ENCODE data around the gene RINL. TPM values are rescaled to one million over a fixed set of nuclear protein-coding genes. Genes with fewer than 3 reads are reported as not detected.

Gene RINL
- total and polyA plus RNA-seq, 12 donors = 1.6 to 14.5 (median 3.1) TPM

- 91 to 93% methylated on average over 35 of the region's 35 CpGs for WGBS, 2 donors
- H3K4me1 ChIP-seq = peaks cover 0 to 20% (median 12%) of the 10 kb centered on the region in 9 donors
- peaks cover 0 to 56% (median 20%) of the 10 kb centered on the region in 9 donors for H3K36me3 ChIP-seq
- no peak overlapping the region for H3K27ac ChIP-seq
- no peak overlapping the region for H3K4me3 ChIP-seq
- no peak for DNase-seq
- H3K27me3 ChIP-seq = no peaks in the 10 kb centered on the region
- intact Hi-C loops (cut with DNase I) = no loop called here
- H3K9me3 ChIP-seq = peaks cover 0 to 5% (median 0%) of the 10 kb centered on the region in 11 donors
- TF ChIP-seq, protein P1, sequence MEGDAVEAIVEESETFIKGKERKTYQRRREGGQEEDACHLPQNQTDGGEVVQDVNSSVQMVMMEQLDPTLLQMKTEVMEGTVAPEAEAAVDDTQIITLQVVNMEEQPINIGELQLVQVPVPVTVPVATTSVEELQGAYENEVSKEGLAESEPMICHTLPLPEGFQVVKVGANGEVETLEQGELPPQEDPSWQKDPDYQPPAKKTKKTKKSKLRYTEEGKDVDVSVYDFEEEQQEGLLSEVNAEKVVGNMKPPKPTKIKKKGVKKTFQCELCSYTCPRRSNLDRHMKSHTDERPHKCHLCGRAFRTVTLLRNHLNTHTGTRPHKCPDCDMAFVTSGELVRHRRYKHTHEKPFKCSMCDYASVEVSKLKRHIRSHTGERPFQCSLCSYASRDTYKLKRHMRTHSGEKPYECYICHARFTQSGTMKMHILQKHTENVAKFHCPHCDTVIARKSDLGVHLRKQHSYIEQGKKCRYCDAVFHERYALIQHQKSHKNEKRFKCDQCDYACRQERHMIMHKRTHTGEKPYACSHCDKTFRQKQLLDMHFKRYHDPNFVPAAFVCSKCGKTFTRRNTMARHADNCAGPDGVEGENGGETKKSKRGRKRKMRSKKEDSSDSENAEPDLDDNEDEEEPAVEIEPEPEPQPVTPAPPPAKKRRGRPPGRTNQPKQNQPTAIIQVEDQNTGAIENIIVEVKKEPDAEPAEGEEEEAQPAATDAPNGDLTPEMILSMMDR (IDR thresholded peaks at IDR 0.05) = no peak
- peak in 1 of 8 donors; percentile 32 for ATAC-seq
Measured at GRCh38 chr19:38904581-38905539, 26.8 kb upstream of the RINL start.

- 95% methylated on average over 1 of the region's 1 CpG for WGBS, 2 donors
- DNase-seq (no peak), ATAC-seq (no peak)
- peaks cover 0 to 5% (median 0%) of the 10 kb centered on the region in 11 donors for H3K9me3 ChIP-seq
- H3K4me1 ChIP-seq = peaks cover 4 to 35% (median 30%) of the 10 kb centered on the region in 9 donors
- H3K4me3 ChIP-seq = no peak overlapping the region
- peaks cover 0 to 28% (median 13%) of the 10 kb centered on the region in 9 donors for H3K36me3 ChIP-seq
- TF ChIP-seq, protein P1 (IDR thresholded peaks at IDR 0.05) = no peak
- H3K27ac ChIP-seq = no peak overlapping the region
- no peaks in the 10 kb centered on the region for H3K27me3 ChIP-seq
- intact Hi-C loops (cut with DNase I) = no loop called here
Measured at GRCh38 chr19:38901683-38902082, 23.6 kb upstream of the RINL start.

DNA sequence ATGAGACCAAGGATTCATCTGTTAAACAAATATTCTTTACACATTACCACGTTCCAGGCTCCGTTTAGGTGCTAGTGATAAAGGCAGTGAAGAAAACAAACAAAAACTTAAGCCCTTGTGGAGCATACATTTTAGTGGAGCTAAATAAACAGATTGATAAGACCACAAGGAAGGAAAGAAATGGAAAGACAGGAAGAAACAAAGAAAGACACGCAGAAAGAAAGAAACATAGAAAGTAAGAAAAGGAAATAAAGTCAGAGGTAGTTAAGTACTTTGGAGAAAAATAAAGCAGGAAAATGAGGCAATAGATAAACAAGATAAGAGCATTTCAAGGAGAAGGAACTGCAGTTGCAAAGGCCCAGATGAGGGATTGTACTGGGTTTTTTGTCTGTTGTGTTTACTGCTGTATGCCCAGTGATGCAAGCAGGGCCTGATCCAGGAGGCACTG is 22.7 kb upstream of the RINL start:
- H3K9me3 ChIP-seq = peaks cover 0 to 5% (median 0%) of the 10 kb centered on the region in 11 donors
- peaks cover 4 to 35% (median 30%) of the 10 kb centered on the region in 9 donors for H3K4me1 ChIP-seq
- peak overlapping the region in 9 of 10 donors; percentile 69 to 90 (median 83) for H3K4me3 ChIP-seq
- WGBS, 2 donors = 23 to 30% methylated on average over 3 of the region's 3 CpGs
- peaks cover 0 to 20% (median 9%) of the 10 kb centered on the region in 9 donors for H3K36me3 ChIP-seq
- TF ChIP-seq, protein P1 (IDR thresholded peaks at IDR 0.05) = no peak
- H3K27me3 ChIP-seq = no peaks in the 10 kb centered on the region
- no peak for DNase-seq
- no peak for ATAC-seq
- peak overlapping the region in 8 of 10 donors; percentile 78 to 93 (median 90) for H3K27ac ChIP-seq
- intact Hi-C loops (cut with DNase I) = no loop called here

- no peak for ATAC-seq
- peak overlapping the region; percentile 64 to 90 (median 80) for H3K4me3 ChIP-seq
- no peaks in the 10 kb centered on the region for H3K27me3 ChIP-seq
- H3K36me3 ChIP-seq = peaks cover 0 to 18% (median 3%) of the 10 kb centered on the region in 9 donors
- no peak for DNase-seq
- WGBS, 2 donors = 3 to 4% methylated on average over 8 of the region's 8 CpGs
- H3K27ac ChIP-seq = peak overlapping the region; percentile 61 to 93 (median 88)
- intact Hi-C loops (cut with DNase I) = no loop called here
- TF ChIP-seq, protein P1 (IDR thresholded peaks at IDR 0.05) = no peak
- peaks cover 4 to 38% (median 30%) of the 10 kb centered on the region in 9 donors for H3K4me1 ChIP-seq
- H3K9me3 ChIP-seq = peaks cover 0 to 5% (median 0%) of the 10 kb centered on the region in 11 donors
Measured at GRCh38 chr19:38900202-38900629, 22.1 kb upstream of the RINL start.
